Ishikawa (cell line): ENCODE data around the gene SLC8A3.

Experiments
- CEBPB ChIP-seq: IDR thresholded peaks from 2 replicates; pipeline ENCODE4 v1.6.1; 2012
- CREB1 ChIP-seq: IDR thresholded peaks from 2 replicates; pipeline ENCODE4 v1.6.1; 2012; ENCODE audit warnings: low read depth
- EP300 ChIP-seq: IDR thresholded peaks from 2 replicates; pipeline ENCODE4 v1.6.1; 2012; ENCODE audit warnings: borderline replicate concordance
- FOXM1 ChIP-seq: IDR thresholded peaks from 2 replicates; pipeline ENCODE4 v1.6.1; 2012; ENCODE audit warnings: low read depth, borderline replicate concordance
- RAD21 ChIP-seq: IDR thresholded peaks from 2 replicates; pipeline ENCODE4 v1.6.1; 2012; ENCODE audit warnings: low read depth
- TAF1 ChIP-seq: IDR thresholded peaks from 2 replicates; pipeline ENCODE4 v1.6.1; 2012; ENCODE audit warnings: low read depth, mild to moderate bottlenecking
- TEAD4 ChIP-seq: IDR thresholded peaks from 2 replicates; pipeline ENCODE4 v1.6.1; 2012
- YY1 ChIP-seq: IDR thresholded peaks from 2 replicates; pipeline ENCODE4 v1.6.1; 2012; ENCODE audit warnings: low read depth
- TF ChIP-seq, protein P1 (sequence below): IDR thresholded peaks from 2 replicates; pipeline ENCODE4 v1.6.1; 2012
- TF ChIP-seq, protein P2 (sequence below): IDR thresholded peaks from 2 replicates; pipeline ENCODE4 v1.6.1; 2012; ENCODE audit warnings: low read depth, mild to moderate bottlenecking
- TF ChIP-seq, protein P3 (sequence below): IDR thresholded peaks from 2 replicates; pipeline ENCODE4 v1.6.1; 2012

DNA sequence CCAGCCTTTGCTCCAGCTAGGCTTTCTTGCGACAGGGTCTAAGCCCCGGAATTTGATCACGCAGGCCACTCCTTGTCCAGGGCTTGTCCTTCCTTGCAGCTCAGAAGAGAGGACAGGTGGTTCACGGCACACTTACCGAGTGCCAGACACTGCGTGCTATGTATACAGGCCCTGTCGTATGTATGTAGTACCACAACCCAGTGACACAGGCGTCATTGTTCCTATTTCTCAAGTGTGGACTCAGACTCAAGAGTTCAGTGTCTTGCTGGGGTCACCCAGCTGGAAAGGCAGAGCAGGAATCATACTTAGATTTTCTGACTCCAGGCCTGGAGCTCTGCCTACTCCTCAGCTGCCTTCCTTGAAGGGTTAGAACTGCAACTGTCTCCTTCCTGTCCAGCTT, 155.6 kb downstream of the SLC8A3 start:
- TF ChIP-seq, protein P1, sequence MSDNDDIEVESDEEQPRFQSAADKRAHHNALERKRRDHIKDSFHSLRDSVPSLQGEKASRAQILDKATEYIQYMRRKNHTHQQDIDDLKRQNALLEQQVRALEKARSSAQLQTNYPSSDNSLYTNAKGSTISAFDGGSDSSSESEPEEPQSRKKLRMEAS, result no peak
- no peak for TF ChIP-seq TEAD4
- TF ChIP-seq YY1, result no peak
- TF ChIP-seq RAD21, result no peak
- no peak for TF ChIP-seq EP300
- TF ChIP-seq CREB1, result no peak
- TF ChIP-seq, protein P2, sequence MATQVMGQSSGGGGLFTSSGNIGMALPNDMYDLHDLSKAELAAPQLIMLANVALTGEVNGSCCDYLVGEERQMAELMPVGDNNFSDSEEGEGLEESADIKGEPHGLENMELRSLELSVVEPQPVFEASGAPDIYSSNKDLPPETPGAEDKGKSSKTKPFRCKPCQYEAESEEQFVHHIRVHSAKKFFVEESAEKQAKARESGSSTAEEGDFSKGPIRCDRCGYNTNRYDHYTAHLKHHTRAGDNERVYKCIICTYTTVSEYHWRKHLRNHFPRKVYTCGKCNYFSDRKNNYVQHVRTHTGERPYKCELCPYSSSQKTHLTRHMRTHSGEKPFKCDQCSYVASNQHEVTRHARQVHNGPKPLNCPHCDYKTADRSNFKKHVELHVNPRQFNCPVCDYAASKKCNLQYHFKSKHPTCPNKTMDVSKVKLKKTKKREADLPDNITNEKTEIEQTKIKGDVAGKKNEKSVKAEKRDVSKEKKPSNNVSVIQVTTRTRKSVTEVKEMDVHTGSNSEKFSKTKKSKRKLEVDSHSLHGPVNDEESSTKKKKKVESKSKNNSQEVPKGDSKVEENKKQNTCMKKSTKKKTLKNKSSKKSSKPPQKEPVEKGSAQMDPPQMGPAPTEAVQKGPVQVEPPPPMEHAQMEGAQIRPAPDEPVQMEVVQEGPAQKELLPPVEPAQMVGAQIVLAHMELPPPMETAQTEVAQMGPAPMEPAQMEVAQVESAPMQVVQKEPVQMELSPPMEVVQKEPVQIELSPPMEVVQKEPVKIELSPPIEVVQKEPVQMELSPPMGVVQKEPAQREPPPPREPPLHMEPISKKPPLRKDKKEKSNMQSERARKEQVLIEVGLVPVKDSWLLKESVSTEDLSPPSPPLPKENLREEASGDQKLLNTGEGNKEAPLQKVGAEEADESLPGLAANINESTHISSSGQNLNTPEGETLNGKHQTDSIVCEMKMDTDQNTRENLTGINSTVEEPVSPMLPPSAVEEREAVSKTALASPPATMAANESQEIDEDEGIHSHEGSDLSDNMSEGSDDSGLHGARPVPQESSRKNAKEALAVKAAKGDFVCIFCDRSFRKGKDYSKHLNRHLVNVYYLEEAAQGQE, result no peak
- no peak for TF ChIP-seq CEBPB
- TF ChIP-seq FOXM1, result no peak
- TF ChIP-seq, protein P3, sequence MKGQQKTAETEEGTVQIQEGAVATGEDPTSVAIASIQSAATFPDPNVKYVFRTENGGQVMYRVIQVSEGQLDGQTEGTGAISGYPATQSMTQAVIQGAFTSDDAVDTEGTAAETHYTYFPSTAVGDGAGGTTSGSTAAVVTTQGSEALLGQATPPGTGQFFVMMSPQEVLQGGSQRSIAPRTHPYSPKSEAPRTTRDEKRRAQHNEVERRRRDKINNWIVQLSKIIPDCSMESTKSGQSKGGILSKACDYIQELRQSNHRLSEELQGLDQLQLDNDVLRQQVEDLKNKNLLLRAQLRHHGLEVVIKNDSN, result no peak
- TF ChIP-seq TAF1, result no peak
